Neural progenitor cell (in vitro differentiated cells): Measurements from ENCODE around the gene DNAAF5.

Experiments used
- EZH2phosphoT487 ChIP-seq: fragments of 200-600 bp; sonication (generic); IDR thresholded peaks from 2 replicates; pipeline ENCODE4 v1.6.1; 2017; ENCODE audit warnings: antibody characterized with exemption
- TF ChIP-seq, protein P1 (sequence below): fragments of 200-600 bp; sonication (generic); IDR thresholded peaks from 2 replicates; pipeline ENCODE4 v1.5.1; 2017; ENCODE audit warnings: antibody characterized with exemption, mild to moderate bottlenecking

DNA sequence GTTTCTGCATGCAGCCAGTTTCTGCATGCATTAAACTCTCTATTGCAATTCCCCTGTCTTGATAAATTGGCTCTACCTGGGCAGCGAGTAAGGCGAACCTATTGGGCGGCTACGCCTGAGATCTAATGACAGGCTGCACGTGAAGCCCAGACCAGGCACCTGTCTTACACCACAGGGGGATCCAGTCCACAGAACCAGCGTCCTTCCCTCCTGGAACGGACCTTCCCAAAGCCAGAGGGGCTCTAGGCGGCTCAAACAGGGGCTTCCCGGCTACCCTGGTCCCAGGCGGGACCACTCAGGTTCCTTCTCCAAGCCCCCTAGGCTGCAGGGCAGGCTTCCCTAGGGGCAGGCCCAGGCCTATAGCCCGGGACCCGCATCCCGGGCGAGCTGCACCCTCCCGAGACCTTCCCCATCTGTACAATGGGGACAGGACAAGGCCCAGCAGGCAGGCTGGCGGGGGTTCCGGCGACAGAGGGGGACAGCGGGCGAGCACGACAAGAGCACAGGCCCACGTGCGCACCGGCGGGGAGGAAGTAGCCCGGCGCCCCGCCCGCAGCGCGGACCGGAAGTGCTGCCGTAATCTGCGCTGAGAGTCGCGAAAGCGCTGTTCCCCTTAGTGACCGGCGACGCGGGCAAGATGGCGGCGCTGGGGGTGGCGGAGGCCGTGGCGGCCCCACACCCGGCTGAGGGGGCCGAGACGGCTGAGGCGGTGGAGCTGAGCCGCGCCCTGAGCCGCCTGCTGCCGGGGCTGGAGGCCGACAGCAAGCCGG, at the start of gene DNAAF5:
- TF ChIP-seq EZH2phosphoT487: no peak
- TF ChIP-seq, protein P1, sequence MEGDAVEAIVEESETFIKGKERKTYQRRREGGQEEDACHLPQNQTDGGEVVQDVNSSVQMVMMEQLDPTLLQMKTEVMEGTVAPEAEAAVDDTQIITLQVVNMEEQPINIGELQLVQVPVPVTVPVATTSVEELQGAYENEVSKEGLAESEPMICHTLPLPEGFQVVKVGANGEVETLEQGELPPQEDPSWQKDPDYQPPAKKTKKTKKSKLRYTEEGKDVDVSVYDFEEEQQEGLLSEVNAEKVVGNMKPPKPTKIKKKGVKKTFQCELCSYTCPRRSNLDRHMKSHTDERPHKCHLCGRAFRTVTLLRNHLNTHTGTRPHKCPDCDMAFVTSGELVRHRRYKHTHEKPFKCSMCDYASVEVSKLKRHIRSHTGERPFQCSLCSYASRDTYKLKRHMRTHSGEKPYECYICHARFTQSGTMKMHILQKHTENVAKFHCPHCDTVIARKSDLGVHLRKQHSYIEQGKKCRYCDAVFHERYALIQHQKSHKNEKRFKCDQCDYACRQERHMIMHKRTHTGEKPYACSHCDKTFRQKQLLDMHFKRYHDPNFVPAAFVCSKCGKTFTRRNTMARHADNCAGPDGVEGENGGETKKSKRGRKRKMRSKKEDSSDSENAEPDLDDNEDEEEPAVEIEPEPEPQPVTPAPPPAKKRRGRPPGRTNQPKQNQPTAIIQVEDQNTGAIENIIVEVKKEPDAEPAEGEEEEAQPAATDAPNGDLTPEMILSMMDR: no peak
